HepG2 (cell line): ENCODE data around the gene SAAL1. TPM values are rescaled to one million over a fixed set of nuclear protein-coding genes. Genes with fewer than 3 reads are reported as not detected.

Experiments used
- AGO2 ChIP-seq: fragments of 200-400 bp; formaldehyde crosslinking; optimal IDR thresholded peaks from 2 replicates; pipeline ENCODE3; 2017; ENCODE audit warnings: mild to moderate bottlenecking, low read depth, low read length, moderate library complexity
- BRCA1 ChIP-seq: sonication (generic); formaldehyde crosslinking; IDR thresholded peaks from 2 replicates; pipeline ENCODE4 v1.4.0; 2020; ENCODE audit warnings: missing genetic modification reagents
- GFI1 ChIP-seq: sonication (generic); formaldehyde crosslinking; IDR thresholded peaks from 2 replicates; pipeline ENCODE4 v1.5.0; 2020; ENCODE audit warnings: missing genetic modification reagents, mild to moderate bottlenecking, borderline replicate concordance
- GZF1 ChIP-seq: sonication (generic); formaldehyde crosslinking; IDR thresholded peaks from 2 replicates; pipeline ENCODE4 v1.5.1; 2020; ENCODE audit warnings: mild to moderate bottlenecking, missing genetic modification reagents
- HOXA3 ChIP-seq: sonication (generic); formaldehyde crosslinking; IDR thresholded peaks from 2 replicates; pipeline ENCODE4 v1.5.0; 2020; ENCODE audit warnings: missing genetic modification reagents
- IKZF1 ChIP-seq: fragments of 450-650 bp; IDR thresholded peaks from 2 replicates; pipeline ENCODE4 v1.7.1; 2016
- KDM1A ChIP-seq: IDR thresholded peaks from 2 replicates; pipeline ENCODE4 v1.6.1; 2016; ENCODE audit warnings: missing compliant biosample characterization
- KLF6 ChIP-seq: IDR thresholded peaks from 2 replicates; pipeline ENCODE4 v1.8.0; 2016; ENCODE audit warnings: missing biosample characterization, missing genetic modification reagents
- NCOR1 ChIP-seq: fragments of 200-600 bp; sonication (generic); IDR thresholded peaks from 2 replicates; pipeline ENCODE4 v1.7.0; 2017; ENCODE audit warnings: antibody characterized with exemption, low read length, borderline replicate concordance
- SMYD3 ChIP-seq: sonication (generic); formaldehyde crosslinking; IDR thresholded peaks from 2 replicates; pipeline ENCODE4 v1.8.1; 2023; ENCODE audit warnings: mild to moderate bottlenecking, missing genetic modification reagents
- SOX5 ChIP-seq: IDR thresholded peaks from 2 replicates; pipeline ENCODE4 v1.6.1; 2016; ENCODE audit warnings: borderline replicate concordance
- THAP9 ChIP-seq: sonication (generic); formaldehyde crosslinking; IDR thresholded peaks from 2 replicates; pipeline ENCODE4; 2020; ENCODE audit warnings: missing genetic modification reagents, mild to moderate bottlenecking, borderline replicate concordance
- ZBTB42 ChIP-seq: sonication (generic); formaldehyde crosslinking; IDR thresholded peaks from 2 replicates; pipeline ENCODE4 v1.5.0; 2020; ENCODE audit warnings: mild to moderate bottlenecking, missing genetic modification reagents
- ZEB1 ChIP-seq: IDR thresholded peaks from 2 replicates; pipeline ENCODE4 v1.6.1; 2012; ENCODE audit warnings: mild to moderate bottlenecking, low read depth, inconsistent platforms; ENCODE audit not compliant: insufficient replicate concordance
- ZNF207 ChIP-seq: fragments of 450-650 bp; IDR thresholded peaks from 2 replicates; pipeline ENCODE4 v1.6.1; 2016; ENCODE audit warnings: antibody characterized with exemption, borderline replicate concordance
- ZNF446 ChIP-seq: sonication (generic); formaldehyde crosslinking; IDR thresholded peaks from 2 replicates; pipeline ENCODE4 v1.5.0; 2020; ENCODE audit warnings: mild to moderate bottlenecking, missing genetic modification reagents
- ZNF550 ChIP-seq: sonication (generic); formaldehyde crosslinking; IDR thresholded peaks from 2 replicates; pipeline ENCODE4 v1.4.0; 2020; ENCODE audit warnings: mild to moderate bottlenecking, missing genetic modification reagents, borderline replicate concordance
- ZNF615 ChIP-seq: sonication (generic); formaldehyde crosslinking; IDR thresholded peaks from 2 replicates; pipeline ENCODE4 v1.5.0; 2020; ENCODE audit warnings: mild to moderate bottlenecking, missing genetic modification reagents, borderline replicate concordance
- polyA plus RNA-seq, 8 experiments: library from polyadenylated mRNA; depleted of rRNA in 3 of 8; stranded (reverse) in 7 of 8; unstranded in 1 of 8; fragments of >200 nt; fragmentation: Illumina TruSeq in 4 of 8; extraction: Trizol in 4 of 8; gene quantifications; 2 replicates each; pipeline versions ENCODE4 v1.2.1 to v1.2.3, GENCODE V29; 2011 to 2016; ENCODE audit warnings: low read depth in 4 of 8, missing spikeins in 1 of 8, mixed read lengths in 1 of 8; ENCODE audit not compliant: insufficient read depth in 1 of 8
- total RNA-seq, 5 experiments: library from RNA; depleted of rRNA; stranded (reverse); fragments of >200 nt; fragmentation: Illumina TruSeq; extraction: Trizol; gene quantifications; 2 replicates each; pipeline ENCODE4 v1.2.3, GENCODE V29; 2016; ENCODE audit warnings: low read depth in 1 of 5
- TF ChIP-seq, protein P1 (sequence below): sonication (generic); formaldehyde crosslinking; IDR thresholded peaks from 2 replicates; pipeline ENCODE4 v1.4.0; 2020; ENCODE audit warnings: missing genetic modification reagents
- TF ChIP-seq, protein P2 (sequence below): sonication (generic); formaldehyde crosslinking; IDR thresholded peaks from 2 replicates; pipeline ENCODE4 v1.4.0; 2020; ENCODE audit warnings: missing genetic modification reagents
- TF ChIP-seq, protein P3 (sequence below): sonication (generic); formaldehyde crosslinking; IDR thresholded peaks from 2 replicates; pipeline ENCODE4 v1.4.0; 2020; ENCODE audit warnings: missing genetic modification reagents

The SAAL1 gene
- total and polyA plus RNA-seq, 2 of the 13 experiments (the other 11 are each of a cell fraction or from before 2014, with no cell fraction given): 16.5 to 46.0 TPM

- peak; percentile 71; the same call in 1 of the 2 replicates for TF ChIP-seq THAP9 (CRISPR knock-in tag)
- no peak for TF ChIP-seq KDM1A (CRISPR knock-in tag)
- TF ChIP-seq ZEB1: no peak
- peak; percentile 63; the same call in 1 of the 2 replicates for TF ChIP-seq KLF6 (CRISPR knock-in tag)
- TF ChIP-seq SMYD3 (CRISPR knock-in tag): no peak; the same call in 1 of the 2 replicates
- no peak for TF ChIP-seq AGO2
- TF ChIP-seq ZNF207: no peak
- TF ChIP-seq, protein P1, sequence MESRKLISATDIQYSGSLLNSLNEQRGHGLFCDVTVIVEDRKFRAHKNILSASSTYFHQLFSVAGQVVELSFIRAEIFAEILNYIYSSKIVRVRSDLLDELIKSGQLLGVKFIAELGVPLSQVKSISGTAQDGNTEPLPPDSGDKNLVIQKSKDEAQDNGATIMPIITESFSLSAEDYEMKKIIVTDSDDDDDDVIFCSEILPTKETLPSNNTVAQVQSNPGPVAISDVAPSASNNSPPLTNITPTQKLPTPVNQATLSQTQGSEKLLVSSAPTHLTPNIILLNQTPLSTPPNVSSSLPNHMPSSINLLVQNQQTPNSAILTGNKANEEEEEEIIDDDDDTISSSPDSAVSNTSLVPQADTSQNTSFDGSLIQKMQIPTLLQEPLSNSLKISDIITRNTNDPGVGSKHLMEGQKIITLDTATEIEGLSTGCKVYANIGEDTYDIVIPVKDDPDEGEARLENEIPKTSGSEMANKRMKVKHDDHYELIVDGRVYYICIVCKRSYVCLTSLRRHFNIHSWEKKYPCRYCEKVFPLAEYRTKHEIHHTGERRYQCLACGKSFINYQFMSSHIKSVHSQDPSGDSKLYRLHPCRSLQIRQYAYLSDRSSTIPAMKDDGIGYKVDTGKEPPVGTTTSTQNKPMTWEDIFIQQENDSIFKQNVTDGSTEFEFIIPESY (CRISPR knock-in tag): peak; percentile 76; the same call in 1 of the 2 replicates
- TF ChIP-seq, protein P2, sequence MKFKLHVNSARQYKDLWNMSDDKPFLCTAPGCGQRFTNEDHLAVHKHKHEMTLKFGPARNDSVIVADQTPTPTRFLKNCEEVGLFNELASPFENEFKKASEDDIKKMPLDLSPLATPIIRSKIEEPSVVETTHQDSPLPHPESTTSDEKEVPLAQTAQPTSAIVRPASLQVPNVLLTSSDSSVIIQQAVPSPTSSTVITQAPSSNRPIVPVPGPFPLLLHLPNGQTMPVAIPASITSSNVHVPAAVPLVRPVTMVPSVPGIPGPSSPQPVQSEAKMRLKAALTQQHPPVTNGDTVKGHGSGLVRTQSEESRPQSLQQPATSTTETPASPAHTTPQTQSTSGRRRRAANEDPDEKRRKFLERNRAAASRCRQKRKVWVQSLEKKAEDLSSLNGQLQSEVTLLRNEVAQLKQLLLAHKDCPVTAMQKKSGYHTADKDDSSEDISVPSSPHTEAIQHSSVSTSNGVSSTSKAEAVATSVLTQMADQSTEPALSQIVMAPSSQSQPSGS (CRISPR knock-in tag): peak; percentile 72; the same call in 1 of the 2 replicates
- no peak for TF ChIP-seq NCOR1
- no peak for TF ChIP-seq ZNF446 (CRISPR knock-in tag)
- no peak for TF ChIP-seq GZF1 (CRISPR knock-in tag)
- peak; percentile 84 for TF ChIP-seq GFI1 (CRISPR knock-in tag)
- peak; percentile 24; the same call in 1 of the 2 replicates for TF ChIP-seq SOX5 (CRISPR knock-in tag)
- 0 out of 2 replicates have a peak, but pooled peaks have one; percentile 64 for TF ChIP-seq BRCA1 (CRISPR knock-in tag)
- TF ChIP-seq HOXA3 (CRISPR knock-in tag): peak; percentile 70; the same call in 1 of the 2 replicates
- no peak for TF ChIP-seq ZBTB42 (CRISPR knock-in tag)
- no peak for TF ChIP-seq IKZF1
- TF ChIP-seq ZNF615: peak; percentile 96
- TF ChIP-seq, protein P3, sequence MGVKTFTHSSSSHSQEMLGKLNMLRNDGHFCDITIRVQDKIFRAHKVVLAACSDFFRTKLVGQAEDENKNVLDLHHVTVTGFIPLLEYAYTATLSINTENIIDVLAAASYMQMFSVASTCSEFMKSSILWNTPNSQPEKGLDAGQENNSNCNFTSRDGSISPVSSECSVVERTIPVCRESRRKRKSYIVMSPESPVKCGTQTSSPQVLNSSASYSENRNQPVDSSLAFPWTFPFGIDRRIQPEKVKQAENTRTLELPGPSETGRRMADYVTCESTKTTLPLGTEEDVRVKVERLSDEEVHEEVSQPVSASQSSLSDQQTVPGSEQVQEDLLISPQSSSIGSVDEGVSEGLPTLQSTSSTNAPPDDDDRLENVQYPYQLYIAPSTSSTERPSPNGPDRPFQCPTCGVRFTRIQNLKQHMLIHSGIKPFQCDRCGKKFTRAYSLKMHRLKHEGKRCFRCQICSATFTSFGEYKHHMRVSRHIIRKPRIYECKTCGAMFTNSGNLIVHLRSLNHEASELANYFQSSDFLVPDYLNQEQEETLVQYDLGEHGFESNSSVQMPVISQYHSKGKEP (CRISPR knock-in tag): no peak
- TF ChIP-seq ZNF550: no peak
Observed at GRCh38 chr11:18105802-18106574, at the start of gene SAAL1 (continued).
